CD4-positive, alpha-beta T cell treated with Interleukin-21 for 1 hour (primary cell): ENCODE results near the gene COQ5.

Source experiments
- DNase-seq: peaks from one replicate; pipeline ENCODE4 v3.0.0-alpha.2; 2020

COQ5 gene

DNA sequence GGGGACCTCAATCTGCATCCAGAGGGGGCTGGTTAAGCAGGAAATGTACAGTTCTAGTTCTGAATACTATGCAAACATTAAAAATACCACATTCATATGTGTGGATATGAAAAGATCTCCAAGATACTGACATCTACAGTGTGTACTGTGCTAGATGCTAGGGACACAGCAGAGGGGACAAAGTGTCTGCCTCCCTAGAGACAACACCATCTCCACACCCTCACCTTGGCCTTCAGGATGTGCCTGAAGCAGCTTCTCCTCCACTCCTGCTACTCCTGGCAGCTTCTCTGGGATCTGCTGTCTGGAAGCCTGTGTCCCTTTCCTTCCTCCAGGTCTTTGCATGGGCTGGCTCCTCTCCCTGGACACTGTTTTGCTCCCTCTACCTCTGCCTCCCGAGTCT lies 48.7 kb downstream of the COQ5 start:
- no peak for DNase-seq

- no peak for DNase-seq
Measured at GRCh38 chr12:120479458-120479857, 49.5 kb downstream of the COQ5 start.

DNA sequence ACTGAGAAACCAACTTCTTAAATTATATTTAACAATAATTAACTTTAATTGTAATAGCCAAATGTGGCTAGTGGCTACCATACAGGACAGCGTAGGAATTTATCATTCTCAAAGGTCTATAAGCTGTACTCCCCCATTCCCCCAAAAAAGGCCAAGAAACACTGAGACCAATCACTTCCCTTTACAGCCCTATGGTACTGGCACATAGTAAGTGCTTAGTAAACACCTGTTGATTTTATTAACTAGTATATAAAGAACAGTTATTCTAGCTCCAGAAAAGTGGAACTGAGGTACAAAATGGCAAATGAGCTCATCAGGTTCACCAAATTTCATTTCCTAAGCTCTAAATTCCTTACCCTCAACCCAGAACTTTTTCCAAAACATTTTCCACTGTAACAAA lies 53.3 kb downstream of the COQ5 start:
- DNase-seq, result no peak

GRCh38 chr12:120474616-120474960 lies 54.4 kb downstream of the COQ5 start:
- no peak for DNase-seq

DNA sequence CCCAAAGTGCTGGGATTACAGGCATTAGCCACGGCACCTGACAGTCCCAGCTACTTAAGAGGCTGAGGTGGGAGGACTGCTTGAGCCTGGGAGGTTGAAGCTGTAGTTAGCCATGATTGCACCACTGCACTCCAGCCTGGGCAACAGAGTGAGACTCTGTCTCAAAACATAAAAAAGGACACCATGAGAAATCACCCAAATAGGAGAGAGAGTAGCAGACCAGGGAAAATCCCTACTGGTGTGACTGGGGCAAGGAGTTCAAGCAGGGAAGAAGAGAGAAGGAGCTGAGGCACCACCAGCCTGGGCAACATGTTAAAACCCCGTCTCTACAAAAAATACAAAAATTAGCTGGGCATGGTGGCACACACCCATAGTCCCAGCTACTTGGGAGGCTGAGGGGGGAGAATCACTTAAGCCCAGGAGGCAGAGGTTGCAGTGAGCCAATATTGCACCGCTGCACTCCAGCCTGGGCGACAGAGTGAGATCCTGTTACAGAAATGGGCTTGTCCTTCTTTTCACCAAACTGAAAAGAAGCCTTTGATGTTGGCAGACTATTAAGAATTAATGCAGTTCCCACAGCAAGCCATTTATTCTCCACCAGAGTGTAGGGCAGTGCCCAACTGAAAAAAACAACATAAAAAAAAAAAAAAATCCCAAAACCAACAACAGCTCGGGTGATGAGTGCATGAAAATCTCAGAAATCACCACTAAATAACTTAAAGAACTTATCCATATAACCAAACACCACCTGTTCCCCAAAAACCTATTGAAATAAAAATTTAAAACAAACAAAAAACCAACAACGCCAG lies 54.9 kb downstream of the COQ5 start:
- no peak for DNase-seq

GRCh38 chr12:120472521-120472920 lies 56.4 kb downstream of the COQ5 start:
- DNase-seq, result no peak

- DNase-seq, result no peak
Measured at GRCh38 chr12:120470150-120470784, 58.7 kb downstream of the COQ5 start.

DNA sequence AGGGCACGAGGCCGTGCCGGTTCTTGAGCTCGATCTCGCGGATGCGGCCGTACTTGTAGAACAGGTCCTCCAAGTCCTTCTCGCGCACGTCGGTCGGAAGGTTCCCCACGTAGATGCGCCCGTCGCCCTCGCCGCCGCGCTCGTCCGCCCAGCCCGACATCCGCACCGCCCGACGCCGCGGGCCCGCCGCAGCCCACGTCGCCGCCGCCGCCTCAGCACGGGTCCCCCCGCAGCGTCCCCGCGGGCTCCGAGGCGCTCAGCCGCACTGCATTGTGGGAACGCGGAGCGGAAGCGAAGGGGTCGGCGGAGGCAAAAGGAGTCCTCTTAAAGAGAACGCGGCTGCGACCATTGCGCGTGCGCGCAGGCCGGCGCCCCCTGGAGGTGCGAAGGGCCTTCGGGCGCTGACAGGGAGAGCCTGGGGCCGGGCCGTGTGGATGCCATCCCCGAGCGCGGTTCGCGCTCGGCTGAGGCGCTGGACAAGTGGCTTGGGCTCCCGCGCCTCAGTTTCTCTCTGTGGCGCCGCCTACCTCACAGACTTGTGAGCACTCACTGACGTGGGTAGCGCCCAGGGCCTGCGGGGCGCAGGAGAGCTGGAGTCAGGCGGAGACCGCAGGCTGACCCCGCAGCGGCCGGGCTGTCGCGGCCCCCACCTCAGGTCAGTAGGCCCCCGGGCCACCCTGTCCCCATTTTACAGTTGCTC lies 59.4 kb downstream of the COQ5 start, which contains the start of gene SRSF9:
Gene SRSF9, minus strand, starts transcription at position 299 of the 700 bp plus-strand sequence. Its CDS starts 139 bp downstream, at position 160.
- DNase-seq, result peak; percentile 97

DNA sequence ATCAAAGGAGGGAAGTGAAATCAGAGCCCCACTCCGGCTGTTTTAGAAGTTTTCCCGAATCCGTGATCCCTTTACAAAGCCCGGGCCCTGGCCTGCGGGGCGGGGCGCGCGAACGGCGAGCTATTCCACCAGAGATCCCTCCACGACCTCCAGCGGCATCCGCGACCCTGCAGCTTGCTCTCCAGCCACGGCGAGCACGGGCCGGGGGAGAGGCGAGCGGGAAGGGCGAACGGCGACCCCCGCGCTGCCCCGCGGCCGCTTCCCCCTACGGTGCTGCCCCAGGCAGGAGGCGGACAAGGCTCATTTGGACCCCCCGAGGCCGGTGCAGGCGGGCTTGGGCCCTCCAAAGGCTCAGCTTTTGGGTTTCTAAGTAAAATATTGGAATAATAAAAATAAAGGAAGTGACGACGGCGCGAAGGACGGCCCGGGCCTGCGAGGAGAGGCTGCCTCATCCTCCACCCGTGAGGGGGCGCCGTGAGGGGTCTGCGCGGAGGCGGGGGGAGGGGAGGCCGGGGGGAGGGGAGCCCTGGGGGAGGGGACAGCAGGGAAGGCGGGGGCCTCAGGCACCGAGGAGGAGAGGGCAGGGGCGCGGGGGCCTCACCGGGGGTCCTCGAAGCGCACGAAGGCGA lies 60.0 kb downstream of the COQ5 start:
- peak; percentile 59 for DNase-seq

DNA sequence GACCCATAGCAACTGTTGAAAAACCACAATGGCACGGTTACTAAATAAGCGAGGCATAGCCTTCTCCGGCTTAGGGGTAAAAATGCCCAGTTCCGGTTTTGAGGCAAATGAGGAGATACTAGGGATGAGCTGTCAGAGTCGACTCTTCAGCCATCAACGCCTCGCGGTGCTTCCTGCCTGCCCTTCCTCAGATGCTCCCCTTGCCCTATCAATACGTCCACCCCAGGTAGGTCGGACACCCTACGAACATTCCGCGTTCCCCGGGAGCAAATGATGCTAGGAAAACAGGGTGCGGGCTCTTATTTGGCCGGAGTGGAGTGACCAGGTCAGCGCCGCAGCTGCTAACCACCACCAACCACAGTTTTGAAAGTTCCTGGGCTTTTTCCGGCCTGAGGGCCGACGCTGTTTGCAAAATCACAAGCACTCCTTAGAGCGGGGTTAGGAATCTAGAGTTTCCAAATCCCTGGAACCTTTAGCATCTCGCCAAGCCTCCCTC lies 60.6 kb downstream of the COQ5 start:
- peak; percentile 28 for DNase-seq

GRCh38 chr12:120467439-120467838 lies 61.5 kb downstream of the COQ5 start:
- no peak for DNase-seq

DNA sequence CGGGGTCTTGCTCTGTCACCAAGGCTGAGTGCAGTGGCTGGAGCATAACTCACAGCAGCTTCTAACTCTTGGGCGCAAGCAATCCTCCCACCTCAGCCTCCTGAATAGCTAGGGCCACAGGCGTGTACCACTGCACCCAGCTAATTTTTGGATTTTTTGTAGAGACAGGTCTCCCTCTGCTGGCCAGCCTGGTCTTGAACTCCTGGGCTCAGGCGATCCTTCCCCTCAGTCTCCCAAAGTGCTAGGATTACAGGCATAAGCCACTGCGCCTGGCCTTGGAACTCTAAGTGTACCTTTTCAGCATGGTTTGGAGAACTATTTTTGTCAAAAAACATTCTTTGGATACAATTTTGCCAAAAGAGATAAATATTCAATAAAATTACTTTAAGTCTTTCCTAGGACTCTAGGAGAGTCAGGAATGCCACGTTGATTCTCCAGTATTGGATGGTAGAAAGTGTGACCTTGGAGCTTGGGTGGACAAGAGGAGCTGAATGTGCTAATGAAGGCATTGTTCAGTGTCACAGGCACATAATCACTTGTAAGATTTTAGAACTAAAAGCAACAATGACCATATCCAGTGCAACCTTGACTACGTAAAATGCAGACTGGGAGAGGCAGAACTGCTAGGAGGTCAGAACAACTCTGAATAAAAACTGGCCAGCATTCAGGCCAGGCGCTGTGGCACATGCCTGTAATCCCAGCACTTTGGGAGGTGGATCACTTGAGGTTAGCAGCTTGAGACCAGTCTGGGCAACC lies 62.2 kb downstream of the COQ5 start:
- peak; percentile 65 for DNase-seq

GRCh38 chr12:120465756-120466155 lies 63.2 kb downstream of the COQ5 start:
- no peak for DNase-seq

GRCh38 chr12:120463712-120464111 lies 65.2 kb downstream of the COQ5 start:
- no peak for DNase-seq

DNA sequence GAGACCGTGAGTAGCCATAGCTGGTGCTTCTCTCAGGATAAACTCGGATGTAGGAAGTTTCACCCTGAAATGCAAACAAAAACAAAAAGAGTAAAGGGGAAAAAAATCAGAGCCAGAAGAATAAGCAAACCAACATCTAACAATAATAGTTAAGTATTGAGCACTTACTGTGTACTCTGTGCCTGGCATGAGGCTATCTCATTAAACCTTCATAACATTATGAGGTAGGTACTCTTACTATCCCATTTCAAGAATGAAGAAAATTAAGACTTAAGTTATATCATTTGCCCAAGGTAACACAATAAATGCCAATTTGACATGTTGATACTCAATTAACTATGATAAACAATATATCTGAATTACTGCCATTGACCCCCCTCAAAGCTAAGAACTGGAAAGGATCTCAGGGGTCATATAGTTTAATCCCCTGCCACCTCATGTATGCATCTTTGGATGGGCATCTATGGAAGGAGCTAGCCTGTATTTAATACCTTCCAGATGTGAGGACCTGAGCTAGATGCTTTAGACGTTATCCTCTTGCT lies 66.8 kb downstream of the COQ5 start:
- DNase-seq, result no peak

DNA sequence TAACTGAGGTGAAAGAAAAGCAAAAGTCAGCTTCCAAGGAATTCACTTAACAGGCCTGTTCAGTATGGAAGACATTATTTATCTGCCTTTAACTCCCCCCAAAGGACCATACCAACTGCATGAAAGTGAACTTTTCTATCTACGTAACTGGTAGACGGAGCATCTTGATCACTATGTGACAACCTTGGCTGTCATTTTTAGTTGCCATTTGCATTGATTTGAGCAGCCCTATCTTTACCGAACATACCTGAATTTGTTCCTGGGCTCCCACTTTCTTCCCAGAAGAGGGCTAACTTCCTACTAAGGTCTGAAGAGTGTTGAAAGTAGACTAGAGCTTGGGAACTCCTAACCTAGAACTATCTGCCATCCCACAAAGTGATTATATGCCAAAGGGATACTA lies 68.8 kb downstream of the COQ5 start:
- DNase-seq, result no peak

- peak; percentile 15 for DNase-seq
Measured at GRCh38 chr12:120457133-120457532, 71.8 kb downstream of the COQ5 start.

DNA sequence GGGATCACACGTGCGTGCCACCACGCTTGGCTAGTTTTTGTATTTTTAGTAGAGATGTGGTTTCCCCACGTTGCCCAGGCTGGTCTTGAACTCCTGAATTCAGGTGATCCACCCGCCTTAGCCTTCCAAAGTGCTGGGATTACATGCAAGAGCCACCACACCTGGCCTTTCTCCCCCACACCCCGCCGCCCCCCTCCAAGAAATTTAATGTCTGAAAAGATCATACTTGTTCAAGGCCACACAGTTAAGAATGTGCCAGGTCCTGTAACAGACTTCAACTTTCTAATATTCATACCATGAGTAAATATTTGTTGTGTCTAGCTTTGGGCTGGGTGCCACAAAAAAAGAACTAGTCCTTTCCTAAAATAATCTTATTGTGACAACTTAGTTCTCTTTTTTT lies 73.7 kb downstream of the COQ5 start:
- DNase-seq, result no peak

DNA sequence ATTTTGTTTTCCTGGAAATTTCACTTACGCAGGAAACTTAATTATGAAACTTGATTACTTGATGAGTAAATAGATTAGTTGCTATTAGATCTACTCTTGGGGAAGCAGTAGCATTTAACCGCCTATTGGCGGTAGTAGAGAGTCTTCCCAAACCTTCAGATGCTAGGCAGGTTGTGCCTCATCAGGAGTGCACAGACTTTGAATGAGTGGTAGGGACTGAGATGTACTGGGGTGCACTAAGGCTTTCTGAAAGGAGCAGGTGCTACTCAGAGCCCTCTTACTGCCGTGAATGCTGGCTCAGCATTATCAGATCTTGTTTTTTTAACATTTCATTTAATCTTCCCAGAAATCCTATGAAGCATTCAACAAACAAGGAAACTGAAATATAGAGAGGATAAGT lies 75.0 kb downstream of the COQ5 start:
- DNase-seq, result peak; percentile 60
